NCI-H1092 treated with DMSO at 0.1 percent for 48 hours (cell line): Measurements from ENCODE around the gene LRRC7.
A peak's percentile ranks its signal among the peaks of the same experiment; 100 is the strongest.

Source experiments
- DNase-seq: peaks from one replicate; lab custom pipeline; 2025; lab: John Stamatoyannopoulos, UW

Gene LRRC7

GRCh38 chr1:69567652-69568420, at the start of gene LRRC7:
Gene LRRC7, plus strand, starts transcription at chr1:69567922. Its CDS starts 718 bp downstream, at chr1:69568640.
- DNase-seq: peak; percentile 61

GRCh38 chr1:69519006-69519405, 48.7 kb upstream of the LRRC7 start:
- no peak for DNase-seq

- no peak for DNase-seq
Measured at GRCh38 chr1:69520326-69520725, 47.4 kb upstream of the LRRC7 start.

GRCh38 chr1:69523032-69523431, 44.7 kb upstream of the LRRC7 start:
- no peak for DNase-seq

- DNase-seq: no peak
Measured at GRCh38 chr1:69523461-69523860, 44.3 kb upstream of the LRRC7 start.

GRCh38 chr1:69524015-69524414, 43.7 kb upstream of the LRRC7 start:
- DNase-seq: no peak

GRCh38 chr1:69527273-69527672, 40.4 kb upstream of the LRRC7 start:
- DNase-seq: no peak

GRCh38 chr1:69528376-69528775, 39.3 kb upstream of the LRRC7 start:
- DNase-seq: no peak

- no peak for DNase-seq
Measured at GRCh38 chr1:69533343-69533742, 34.4 kb upstream of the LRRC7 start.

GRCh38 chr1:69534829-69535228, 32.9 kb upstream of the LRRC7 start:
- no peak for DNase-seq

- no peak for DNase-seq
Measured at GRCh38 chr1:69535490-69535889, 32.2 kb upstream of the LRRC7 start.

GRCh38 chr1:69540052-69540451, 27.7 kb upstream of the LRRC7 start:
- no peak for DNase-seq

GRCh38 chr1:69551476-69552324, 16.0 kb upstream of the LRRC7 start:
- DNase-seq: no peak

- DNase-seq: no peak
Measured at GRCh38 chr1:69553726-69554125, 14.0 kb upstream of the LRRC7 start.

- DNase-seq: no peak
Measured at GRCh38 chr1:69568421-69569174, 876 bp downstream of the LRRC7 start.

GRCh38 chr1:69569175-69569541, 1.4 kb downstream of the LRRC7 start:
- DNase-seq: no peak

GRCh38 chr1:69569576-69570328, 2.0 kb downstream of the LRRC7 start:
- DNase-seq: no peak

GRCh38 chr1:69570356-69570755, 2.6 kb downstream of the LRRC7 start:
- DNase-seq: no peak

GRCh38 chr1:69572921-69573320, 5.2 kb downstream of the LRRC7 start:
- DNase-seq: no peak

- DNase-seq: no peak
Measured at GRCh38 chr1:69573911-69574310, 6.2 kb downstream of the LRRC7 start.

- DNase-seq: no peak
Measured at GRCh38 chr1:69585666-69586065, 17.9 kb downstream of the LRRC7 start.

GRCh38 chr1:69587391-69587790, 19.7 kb downstream of the LRRC7 start:
- no peak for DNase-seq
